KOPT-K1 (cell line): ENCODE results near the gene RASAL3.
"Not testable (repeated sequence)": the region's sequence is repeated elsewhere in the genome, so short reads cannot be mapped to it uniquely, and the experiment has no call there.

ENCODE experiments used
- H3K27ac ChIP-seq: fragments of 200-600 bp; sonication (generic); 2 replicates; pipeline ENCODE4 v1.5.1; 2016; ENCODE audit warnings: antibody characterized with exemption, mild to moderate bottlenecking, low read depth, low read length; ENCODE audit not compliant: poor library complexity, severe bottlenecking
- H3K36me3 ChIP-seq: fragments of 200-600 bp; sonication (generic); 2 replicates; pipeline ENCODE4 v1.5.1; 2017; ENCODE audit warnings: antibody characterized with exemption, mild to moderate bottlenecking, low read length, moderate library complexity; ENCODE audit not compliant: insufficient read depth
- H3K9me3 ChIP-seq: fragments of 200-600 bp; sonication (generic); 2 replicates; pipeline ENCODE4 v1.5.1; 2017; ENCODE audit warnings: antibody characterized with exemption, low read length, mild to moderate bottlenecking; ENCODE audit not compliant: insufficient read depth, poor library complexity, severe bottlenecking

The RASAL3 gene

GRCh38 chr19:15464394-15465385 is at the start of gene RASAL3:
RASAL3 (minus strand) TSS chr19:15464544; CDS start chr19:15464358, 186 bp downstream.
- H3K27ac ChIP-seq = peak within 1 kb of the TSS; percentile 96
- no peaks in the 10 kb centered on the region for H3K9me3 ChIP-seq
- H3K36me3 ChIP-seq = peaks cover 28% of the 10 kb centered on the region

GRCh38 chr19:15511671-15512424 is 47.5 kb upstream of the RASAL3 start:
- no peaks in the 10 kb centered on the region for H3K36me3 ChIP-seq
- H3K27ac ChIP-seq = no peak overlapping the region
- H3K9me3 ChIP-seq = peaks cover 11% of the 10 kb centered on the region

- H3K36me3 ChIP-seq = no peaks in the 10 kb centered on the region
- H3K9me3 ChIP-seq = no peaks in the 10 kb centered on the region
- H3K27ac ChIP-seq = no peak within 1 kb of the TSS
These were observed 43.8 kb upstream of the RASAL3 start, which contains the start of gene CYP4F22 for GRCh38 chr19:15508035-15508710. CYP4F22 (plus strand) TSS chr19:15508525; CDS start chr19:15525337, 16,812 bp downstream.

DNA sequence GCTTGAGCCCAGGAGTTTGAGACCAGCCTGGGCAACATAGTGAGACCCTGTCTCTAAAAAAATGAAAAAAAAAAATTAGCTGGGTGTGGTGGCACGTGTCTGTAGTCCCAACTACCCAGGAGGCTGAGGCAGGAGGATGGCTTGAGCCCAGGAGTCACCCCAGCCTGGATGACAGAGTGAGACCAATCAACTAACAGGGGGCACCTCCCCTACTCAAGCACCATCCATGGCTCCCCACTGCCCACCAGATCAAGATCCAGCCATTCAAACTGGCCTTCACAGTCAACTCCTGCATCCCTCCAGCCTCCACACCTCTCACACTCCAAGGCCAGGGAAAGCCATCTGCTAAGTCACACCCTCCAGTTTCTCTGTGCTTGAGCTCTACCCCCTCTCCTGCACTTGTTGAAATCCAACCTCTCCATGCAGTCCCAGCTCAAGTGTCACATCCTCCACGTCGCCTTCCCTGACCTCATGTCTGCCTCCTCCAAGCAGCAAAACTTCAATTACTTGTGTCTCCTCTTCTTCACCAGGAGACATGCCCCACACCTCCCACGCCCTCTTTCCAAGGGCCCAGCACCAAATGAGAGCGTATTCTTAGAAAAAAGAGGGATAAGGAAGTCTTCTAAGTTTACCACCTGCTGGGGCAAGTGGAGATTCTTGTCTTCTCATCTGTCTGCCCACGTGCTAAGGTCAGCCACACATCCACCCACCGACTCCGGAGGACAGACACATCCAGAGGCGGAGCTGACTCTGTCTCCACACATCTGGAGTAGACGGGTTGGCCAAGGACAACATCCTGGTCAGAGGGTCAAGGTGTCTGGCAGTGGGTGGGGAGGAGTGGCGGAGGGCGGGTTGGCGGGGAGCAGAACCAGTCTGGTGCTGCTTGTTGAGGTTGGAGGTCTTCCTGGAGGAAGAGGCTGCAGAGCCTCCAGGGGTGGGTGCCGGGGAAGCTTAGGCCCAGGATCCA is 43.0 kb upstream of the RASAL3 start:
- Histone ChIP-seq H3K36me3 (no peaks in the 10 kb centered on the region), H3K27ac (no peak overlapping the region), H3K9me3 (no peaks in the 10 kb centered on the region)

- Histone ChIP-seq H3K27ac (no peak overlapping the region), H3K9me3 (no peaks in the 10 kb centered on the region), H3K36me3 (no peaks in the 10 kb centered on the region)
These were observed 41.8 kb upstream of the RASAL3 start for GRCh38 chr19:15506074-15506571.

- Histone ChIP-seq H3K36me3 (no peaks in the 10 kb centered on the region), H3K9me3 (no peaks in the 10 kb centered on the region), H3K27ac (no peak overlapping the region)
These were observed 37.9 kb upstream of the RASAL3 start for GRCh38 chr19:15502264-15502663.

GRCh38 chr19:15501596-15501995 is 37.3 kb upstream of the RASAL3 start:
- H3K36me3 ChIP-seq = no peaks in the 10 kb centered on the region
- no peak overlapping the region for H3K27ac ChIP-seq
- no peaks in the 10 kb centered on the region for H3K9me3 ChIP-seq

DNA sequence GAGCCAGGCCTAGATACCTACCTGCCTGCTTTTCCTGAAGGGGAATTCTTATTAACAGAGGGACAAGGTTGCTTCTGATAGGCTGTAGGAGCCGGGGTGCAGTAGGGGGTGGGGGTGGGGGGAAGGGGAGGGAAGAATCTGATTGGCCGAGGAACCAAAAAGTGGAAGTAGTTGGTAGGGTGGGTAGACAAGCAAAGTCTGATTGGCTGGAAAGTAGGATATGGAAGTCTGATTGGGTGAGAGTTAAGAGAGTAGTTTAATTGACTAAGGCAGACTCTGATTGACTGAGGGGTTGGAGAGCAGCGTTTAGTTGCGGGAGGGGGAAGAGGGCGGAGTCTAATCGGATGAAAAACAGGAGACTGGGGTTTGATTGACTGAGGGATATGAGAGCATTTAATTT is 34.6 kb upstream of the RASAL3 start:
- H3K9me3 ChIP-seq = no peaks in the 10 kb centered on the region

DNA sequence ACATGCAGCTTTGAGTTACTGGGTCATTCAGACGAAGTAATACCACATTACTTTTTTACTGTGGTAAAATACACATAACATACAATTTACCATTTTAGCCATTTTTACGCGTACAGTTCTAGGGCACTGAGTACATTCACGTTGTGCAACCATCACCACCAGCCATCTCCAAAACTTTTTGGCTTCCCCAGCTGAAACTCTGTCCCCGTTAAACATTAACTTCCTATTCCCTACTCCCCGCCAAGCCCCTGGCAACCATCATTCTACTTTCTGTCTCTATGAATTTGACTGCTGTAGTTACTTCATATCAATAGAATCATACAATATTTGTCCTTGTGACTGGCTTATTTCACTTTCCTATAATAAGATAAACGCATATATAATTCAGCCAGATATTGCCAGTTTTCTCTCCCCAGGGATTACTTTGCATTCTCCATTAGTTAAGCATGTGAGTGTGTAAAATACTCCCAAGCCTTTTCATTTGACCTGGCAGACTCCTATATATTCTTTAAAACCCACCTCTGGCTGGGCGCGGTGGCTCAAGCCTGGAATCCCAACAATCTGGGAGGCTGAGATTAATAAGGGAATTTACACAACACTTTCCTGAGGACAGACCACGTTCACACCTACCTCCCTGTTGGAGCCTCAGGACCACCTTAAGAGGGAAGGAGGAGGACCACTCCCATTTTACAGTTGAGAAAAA is 34.0 kb upstream of the RASAL3 start:
- Histone ChIP-seq H3K9me3 (no peaks in the 10 kb centered on the region), H3K27ac (no peak overlapping the region)

More for the DNA sequence above, 34.6 kb upstream of the RASAL3 start:
- Histone ChIP-seq H3K36me3 (no peaks in the 10 kb centered on the region), H3K27ac (no peak overlapping the region)

DNA sequence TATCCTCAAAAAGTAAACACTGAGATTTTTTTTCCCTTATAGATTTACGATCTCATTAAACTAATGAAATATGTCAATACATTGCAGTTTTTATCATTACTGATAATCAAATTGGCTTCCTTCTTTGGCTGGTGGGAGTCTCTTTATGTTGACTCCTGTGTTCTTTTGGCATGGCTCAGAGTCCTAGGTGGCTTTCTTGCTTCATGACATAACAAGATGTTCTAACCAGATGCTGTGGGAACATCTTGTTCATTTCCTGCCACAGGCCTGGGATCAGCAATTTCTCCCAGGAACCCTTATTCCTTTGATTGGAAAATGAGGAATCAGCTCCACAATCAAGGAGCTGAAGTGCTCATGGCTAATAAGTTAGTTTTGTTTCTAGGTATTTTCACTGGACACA is 30.8 kb upstream of the RASAL3 start:
- no peaks in the 10 kb centered on the region for H3K36me3 ChIP-seq
- no peak overlapping the region for H3K27ac ChIP-seq

More for the DNA sequence above, 34.0 kb upstream of the RASAL3 start:
- H3K36me3 ChIP-seq = no peaks in the 10 kb centered on the region

DNA sequence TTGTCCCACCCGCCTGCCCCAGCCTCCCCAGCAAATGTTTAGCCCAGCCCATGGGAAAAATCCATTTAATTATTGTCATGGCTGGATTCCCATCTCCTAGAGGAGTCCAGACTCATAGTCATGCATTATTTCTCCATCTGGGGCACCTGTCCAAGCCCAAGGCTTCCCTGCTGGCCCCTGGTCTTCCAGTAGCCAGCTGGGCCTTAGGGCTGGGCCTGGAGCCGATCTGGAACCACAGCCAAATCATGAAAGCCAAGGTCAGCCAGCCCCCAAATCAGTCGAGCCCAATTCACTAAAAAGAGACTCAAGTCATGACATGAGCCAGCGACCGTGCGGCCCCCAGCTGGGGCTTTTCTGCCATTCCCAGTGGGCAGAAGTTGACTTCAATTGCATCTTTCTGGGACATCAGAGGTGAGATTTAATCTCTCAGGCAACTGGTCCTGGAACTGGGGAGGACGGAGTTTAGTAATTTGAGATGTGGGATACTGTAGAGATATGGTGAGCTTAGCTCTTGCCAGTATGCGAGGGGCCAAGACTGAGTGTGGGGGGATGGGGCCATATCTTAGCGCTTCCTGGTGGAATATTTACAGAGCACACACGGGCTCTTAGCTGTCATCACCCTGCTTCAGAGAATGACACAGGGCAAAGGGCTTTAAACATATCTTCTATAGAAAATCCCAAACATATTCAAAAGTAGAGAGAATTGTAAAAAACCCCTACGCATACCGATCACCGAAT is 24.3 kb upstream of the RASAL3 start:
- no peaks in the 10 kb centered on the region for H3K36me3 ChIP-seq
- no peak overlapping the region for H3K27ac ChIP-seq
- H3K9me3 ChIP-seq = no peaks in the 10 kb centered on the region

More for the DNA sequence above, 30.8 kb upstream of the RASAL3 start:
- no peaks in the 10 kb centered on the region for H3K9me3 ChIP-seq

- Histone ChIP-seq H3K36me3 (no peaks in the 10 kb centered on the region), H3K9me3 (no peaks in the 10 kb centered on the region)
These were observed 22.7 kb upstream of the RASAL3 start for GRCh38 chr19:15487038-15487437.

DNA sequence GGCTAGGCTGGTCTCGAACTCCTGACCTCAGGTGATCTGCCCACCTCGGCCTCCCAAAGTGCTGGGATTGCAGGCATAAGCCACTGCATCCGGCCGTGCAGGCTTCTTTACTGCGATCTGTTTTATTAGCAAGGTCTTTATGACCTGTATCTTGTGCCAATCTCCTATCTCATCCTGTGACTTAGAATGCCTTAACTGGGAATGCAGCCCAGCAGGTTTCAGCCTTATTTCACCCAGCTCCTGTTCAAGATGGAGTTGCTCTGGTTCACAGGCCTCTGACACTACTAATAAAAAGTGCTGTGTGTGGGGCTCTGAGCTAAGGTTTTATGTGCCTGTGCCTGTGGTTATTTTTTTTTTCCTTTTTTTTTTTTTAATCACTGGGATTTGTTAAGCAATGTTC is 21.4 kb upstream of the RASAL3 start:
- not testable (repeated sequence) for H3K9me3 ChIP-seq, H3K36me3 ChIP-seq

More at GRCh38 chr19:15487038-15487437, 22.7 kb upstream of the RASAL3 start:
- no peak overlapping the region for H3K27ac ChIP-seq

More for the DNA sequence above, 21.4 kb upstream of the RASAL3 start:
- H3K27ac ChIP-seq = not testable (repeated sequence)
